K562 (cell line): Measurements from ENCODE around the gene ZCWPW1. TPM values are rescaled to one million over a fixed set of nuclear protein-coding genes. Genes with fewer than 3 reads are reported as not detected.

Experiments
- ATAC-seq: fragments of 200-7000 bp; cut with Tn5 transposase; 3 replicates; pipeline ENCODE4 v1.9.1; 2020; ENCODE audit warnings: moderate library complexity
- BruUV-seq: library from RNA; stranded (reverse); fragments of 400-500 nt; replicated peaks from 2 replicates; lab custom pipeline; 2021; lab: Mats Ljungman, UMichigan
- CTCF ChIA-PET: fragments of 300-600 bp; formaldehyde crosslinking; extraction: SDS; loops from one replicate; lab custom pipeline; 2021; ENCODE audit warnings: low intra/inter-chr PET ratio; lab: Yijun Ruan, JAX
- POLR2A ChIA-PET: fragments of 300-600, 350-650 bp; sonication (Branson Sonifier 250); formaldehyde crosslinking; extraction: SDS; loops from one replicate; lab custom pipeline; 2021; ENCODE audit warnings: antibody characterized with exemption, inconsistent platforms; lab: Yijun Ruan, JAX
- DNase-seq, 4 experiments: peaks; one replicate each; pipeline versions ENCODE4 v3.0.0 to v3.0.0-alpha.2; 2011 to 2018; ENCODE audit warnings: low spot score in 3 of 4, mixed read lengths in 3 of 4; ENCODE audit errors: extremely low read depth in 1 of 4
- FAIRE-seq: peaks from 2 replicates; lab custom pipeline; 2011; peaks lifted over from hg19 to GRCh38; lab: Jason Lieb, UNC
- H2AFZ ChIP-seq: 2 replicates; pipeline ENCODE4 v1.6.0; 2011; ENCODE audit warnings: low read depth, low read length, control low read depth, inconsistent platforms
- H3K27ac ChIP-seq: fragments of 200-600 bp; 3 replicates; pipeline ENCODE4 v1.8.0; 2011; ENCODE audit warnings: low read depth, mild to moderate bottlenecking, control low read depth, inconsistent platforms, low read length, moderate library complexity, mixed read lengths; ENCODE audit errors: extremely low read depth
- H3K27me3 ChIP-seq, 2 experiments: fragments of 300-600 bp in 1 of 2; 2 replicates in 1 of 2; 3 replicates in 1 of 2; pipeline versions ENCODE4 v1.6.0 to v1.8.0; 2011; ENCODE audit warnings: inconsistent platforms in 2 of 2, low read length in 2 of 2, mild to moderate bottlenecking in 1 of 2, mixed read lengths in 1 of 2, moderate library complexity in 1 of 2; ENCODE audit not compliant: control insufficient read depth in 2 of 2, insufficient read depth in 2 of 2
- H3K36me3 ChIP-seq: fragments of 300-600 bp; 3 replicates; pipeline ENCODE4 v1.8.0; 2011; ENCODE audit warnings: mild to moderate bottlenecking, low read length, inconsistent platforms; ENCODE audit not compliant: control insufficient read depth, insufficient read depth
- H3K4me1 ChIP-seq, 2 experiments: fragments of 200-600 bp in 1 of 2; replicated peaks in 1 of 2; 2 replicates in 1 of 2; 3 replicates in 1 of 2; pipeline versions ENCODE4 v1.5.1 to v1.8.0; 2011; ENCODE audit warnings: inconsistent platforms in 2 of 2, low read length in 2 of 2, mild to moderate bottlenecking in 1 of 2, mixed read lengths in 1 of 2, moderate library complexity in 1 of 2; ENCODE audit not compliant: control insufficient read depth in 2 of 2, insufficient read depth in 2 of 2
- H3K4me2 ChIP-seq: 2 replicates; pipeline ENCODE4 v1.6.1; 2011; ENCODE audit warnings: low read length, control low read depth, inconsistent platforms, mixed read lengths; ENCODE audit not compliant: insufficient read depth
- H3K4me3 ChIP-seq: fragments of 200-600 bp; sonication (generic), shearing (Covaris generic); 2 replicates; pipeline ENCODE4 v1.5.1; 2016; ENCODE audit warnings: control low read depth, inconsistent platforms
- H3K79me2 ChIP-seq: fragments of 200-600 bp; 3 replicates; pipeline ENCODE4 v1.8.0; 2011; ENCODE audit warnings: low read length, inconsistent platforms; ENCODE audit not compliant: control insufficient read depth, insufficient read depth
- H3K9ac ChIP-seq, 2 experiments: 2 replicates each; pipeline versions ENCODE4 v1.6.0 to v1.6.1; 2011; ENCODE audit warnings: low read depth in 2 of 2, low read length in 2 of 2, control low read depth in 1 of 2, inconsistent platforms in 1 of 2, mild to moderate bottlenecking in 1 of 2, mixed read lengths in 1 of 2; ENCODE audit not compliant: insufficient read depth in 1 of 2
- H3K9me1 ChIP-seq: one replicate; pipeline ENCODE4 v1.6.0; 2011; ENCODE audit warnings: inconsistent platforms, mild to moderate bottlenecking, low read length, moderate library complexity; ENCODE audit not compliant: control insufficient read depth, insufficient read depth
- H3K9me3 ChIP-seq: replicated peaks from 2 replicates; pipeline ENCODE4 v1.5.1; 2011; ENCODE audit warnings: low read depth, low read length, inconsistent platforms; ENCODE audit not compliant: control insufficient read depth, insufficient read depth
- H4K20me1 ChIP-seq: replicated peaks from 2 replicates; pipeline ENCODE4 v1.6.1; 2011; ENCODE audit warnings: low read length, inconsistent platforms, mixed read lengths; ENCODE audit not compliant: control insufficient read depth, insufficient read depth
- BMI1 ChIP-seq: fragments of 150-350 bp; IDR thresholded peaks from 2 replicates; pipeline ENCODE4 v1.6.1; 2014; ENCODE audit warnings: low read length
- E2F3 ChIP-seq: fragments of 250-450 bp; sonication (Bioruptor Pico); IDR thresholded peaks from 2 replicates; pipeline ENCODE4 v1.4.0; 2020; ENCODE audit warnings: mild to moderate bottlenecking
- HDAC8 ChIP-seq: fragments of 450-650 bp; IDR thresholded peaks from 2 replicates; pipeline ENCODE4 v1.6.1; 2016; ENCODE audit warnings: mild to moderate bottlenecking, missing genetic modification characterization, moderate library complexity, missing compliant biosample characterization
- HEY1 ChIP-seq: fragments of 250-450 bp; sonication (Bioruptor Pico); IDR thresholded peaks from 2 replicates; pipeline ENCODE4 v1.5.0; 2020; ENCODE audit warnings: mild to moderate bottlenecking, moderate library complexity, borderline replicate concordance
- KLF6 ChIP-seq: fragments of 250-450 bp; sonication (Bioruptor Pico); IDR thresholded peaks from 2 replicates; pipeline ENCODE4 v1.4.0; 2020; ENCODE audit warnings: mild to moderate bottlenecking, moderate library complexity, borderline replicate concordance
- NR2C1 ChIP-seq, 2 experiments: fragments of 450-650 bp; IDR thresholded peaks; 2 replicates each; pipeline ENCODE4 v1.6.1; 2017; ENCODE audit warnings: mild to moderate bottlenecking in 2 of 2, antibody characterized with exemption in 1 of 2, inconsistent platforms in 1 of 2, missing compliant biosample characterization in 1 of 2, missing genetic modification characterization in 1 of 2
- PML ChIP-seq: IDR thresholded peaks from 2 replicates; pipeline ENCODE4 v1.6.1; 2012; ENCODE audit warnings: low read length, inconsistent platforms
- SIX5 ChIP-seq, 2 experiments: IDR thresholded peaks; 2 replicates each; pipeline ENCODE4 v1.6.1; 2011; ENCODE audit warnings: low read length in 2 of 2, borderline replicate concordance in 1 of 2, low read depth in 1 of 2, mild to moderate bottlenecking in 1 of 2, moderate library complexity in 1 of 2; ENCODE audit not compliant: insufficient read depth in 1 of 2
- VEZF1 ChIP-seq: fragments of 200-800 bp; sonication (Bioruptor generic); IDR thresholded peaks from 2 replicates; pipeline ENCODE4 v1.6.1; 2017; ENCODE audit warnings: missing genetic modification characterization, missing compliant biosample characterization
- ZBTB7A ChIP-seq: IDR thresholded peaks from 2 replicates; pipeline ENCODE4 v1.6.1; 2011; ENCODE audit warnings: low read depth, mild to moderate bottlenecking, low read length, moderate library complexity, borderline replicate concordance; ENCODE audit not compliant: control insufficient read depth
- ZNF592 ChIP-seq: fragments of 450-650 bp; IDR thresholded peaks from 2 replicates; pipeline ENCODE4 v1.6.1; 2017; ENCODE audit warnings: antibody characterized with exemption, mild to moderate bottlenecking
- ZNF740 ChIP-seq, 3 experiments: fragments of 200-800 bp in 1 of 3; sonication (Bioruptor generic) in 1 of 3; sonication (generic) in 1 of 3; formaldehyde crosslinking in 1 of 3; IDR thresholded peaks; 2 replicates each; pipeline versions ENCODE4 v1.6.1 to v1.8.0; 2016 to 2022; ENCODE audit warnings: mild to moderate bottlenecking in 2 of 3, missing compliant biosample characterization in 2 of 3, missing genetic modification characterization in 2 of 3, missing genetic modification reagents in 1 of 3
- WGBS: fragments of 100-300 bp; shearing (Covaris generic); methylation state at CpG from one replicate; pipeline ENCODE4 v1.1.6; 2016; ENCODE audit warnings: low coverage, mixed read lengths; ENCODE audit not compliant: insufficient coverage; ENCODE audit errors: missing lambda C conversion rate; 5-methylcytosine and 5-hydroxymethylcytosine counted together
- in situ Hi-C: fragments of 300-500 bp; cut with MboI; formaldehyde crosslinking; loops from 4 replicates; pipeline ENCODE4 v1.15.0; 2018; ENCODE audit warnings: inconsistent platforms, mixed read lengths
- intact Hi-C: fragments of 100-400 bp; cut with micrococcal nuclease; formaldehyde crosslinking; loops from 2 replicates; pipeline ENCODE4 v1.14.2; 2022
- polyA plus RNA-seq, 8 experiments: library from polyadenylated mRNA; depleted of rRNA in 4 of 8; stranded (reverse) in 5 of 8; unstranded in 3 of 8; fragments of >200 nt; fragmentation: Nextera tagmentation in 2 of 8; fragmentation: Illumina TruSeq in 1 of 8; extraction: Ambion mirVana in 2 of 8; extraction: Trizol in 1 of 8; gene quantifications; 2 replicates each; pipeline versions ENCODE4 v1.2.1 to v1.2.3, GENCODE V29; 2011 to 2014; ENCODE audit warnings: inconsistent platforms in 1 of 8, missing spikeins in 1 of 8
- total RNA-seq, 7 experiments: library from RNA; depleted of rRNA in 6 of 7; stranded (reverse); fragments of >200 nt in 6 of 7; fragmentation: Illumina TruSeq in 2 of 7; extraction: Trizol in 2 of 7; gene quantifications; 2 replicates each; pipeline versions ENCODE4 v1.2.1 to v1.2.3, GENCODE V29; 2011 to 2021; ENCODE audit warnings: low replicate concordance in 1 of 7

The ZCWPW1 gene
- total and polyA plus RNA-seq, 9 of the 15 experiments (the other 6 are each of a cell fraction or from before 2014, with no cell fraction given), result 0.18 to 1.7 (median 1.2) TPM

- POLR2A ChIA-PET, result interaction anchor here (0.8 to 1.8 kb wide), 7 partner anchors 10 to 110 kb away, joined by 3 to 4 read pairs (median 3); partner anchors contain the start of gene AGFG2
- TF ChIP-seq PML (no peak), SIX5 (IDR thresholded peaks at IDR 0.05; ENCODE audit: borderline replicate concordance in 1 of 2, insufficient read depth in 1 of 2, low read depth in 1 of 2, low read length in 2 of 2) (no peak), HEY1 (no peak), KLF6 (CRISPR knock-in tag) (no peak), ZBTB7A (peak; percentile 85; the same call in 1 of the 2 replicates), HDAC8 (tag) (no peak), ZNF740 (CRISPR knock-in tag; IDR thresholded peaks at IDR 0.05) (peak; percentile 72; the same call in 1 of the 2 replicates), ZNF740 (tag; IDR thresholded peaks at IDR 0.05) (no peak), BMI1 (no peak), NR2C1 (IDR thresholded peaks at IDR 0.05) (no peak), NR2C1 (tag; IDR thresholded peaks at IDR 0.05) (no peak), VEZF1 (peak; percentile 66; the same call in 1 of the 2 replicates), E2F3 (no peak), ZNF592 (no peak)
Measured at GRCh38 chr7:100475549-100475948, 47.0 kb upstream of the ZCWPW1 start.

More at GRCh38 chr7:100475549-100475948, 47.0 kb upstream of the ZCWPW1 start:
- WGBS, result 11% methylated on average over 9 of the region's 9 CpGs
- Histone ChIP-seq H3K9ac (peak overlapping the region; percentile 59 to 94), H3K79me2 (peaks cover 58% of the 10 kb centered on the region), H3K9me3 (no peaks in the 10 kb centered on the region), H3K4me1 (peaks cover 44 to 77% of the 10 kb centered on the region in 2 experiments), H4K20me1 (peaks cover 19% of the 10 kb centered on the region), H3K36me3 (peaks cover 58% of the 10 kb centered on the region), H2AFZ (no peak overlapping the region), H3K4me3 (peak overlapping the region; percentile 86), H3K27me3 (no peaks in the 10 kb centered on the region), H3K9me1 (peaks cover 6% of the 10 kb centered on the region), H3K27ac (peak overlapping the region; percentile 55), H3K4me2 (peak overlapping the region; percentile 86)
- in situ Hi-C loops (no loop called here), intact Hi-C loops (no loop called here)
- BruUV-seq, result no TSS peak
- peak; percentile 78 to 92 (median 82) for DNase-seq
- CTCF ChIA-PET, result no interaction called here
- peak; percentile 37 for FAIRE-seq
- ATAC-seq, result peak; percentile 22
